Ascending aorta (tissue), 2 donors: ENCODE measurements around the gene MST1. TPM values are rescaled to one million over a fixed set of nuclear protein-coding genes. Genes with fewer than 3 reads are reported as not detected.

Source experiments
- DNase-seq, 2 donors: peaks; one replicate each; pipeline ENCODE4 v3.0.0-alpha.2; 2019; ENCODE audit warnings: low spot score in 2 of 2
- H3K27ac ChIP-seq, 2 donors: fragments of 200-600 bp; sonication (generic); one replicate each; pipeline ENCODE4 v1.5.1; 2016 to 2017; ENCODE audit warnings: mild to moderate bottlenecking in 1 of 2
- H3K27me3 ChIP-seq: fragments of 200-600 bp; sonication (generic); one replicate; pipeline ENCODE4 v1.5.1; 2017
- H3K36me3 ChIP-seq, 2 donors: fragments of 200-600 bp; sonication (generic); one replicate each; pipeline ENCODE4 v1.5.1; 2016
- H3K4me1 ChIP-seq, 2 donors: fragments of 200-600 bp; sonication (generic); one replicate each; pipeline ENCODE4 v1.5.1; 2016 to 2017; ENCODE audit warnings: mild to moderate bottlenecking in 1 of 2
- H3K4me3 ChIP-seq, 2 donors: fragments of 200-600 bp; sonication (generic); one replicate each; pipeline ENCODE4 v1.5.1; 2016 to 2017; ENCODE audit warnings: mild to moderate bottlenecking in 1 of 2
- H3K9me3 ChIP-seq, 2 donors: fragments of 200-600 bp; sonication (generic); one replicate each; pipeline ENCODE4 v1.5.1; 2016
- intact Hi-C: fragments of 100-400 bp; cut with DNase I; formaldehyde crosslinking; loops from one replicate; pipeline ENCODE4 v1.15.1; 2023
- total RNA-seq: library from RNA; depleted of rRNA; stranded (reverse); fragments of >200 nt; gene quantifications from one replicate; pipeline ENCODE4 v1.1.0, GENCODE V29; 2016
- TF ChIP-seq, protein P1 (sequence below), 3 experiments: fragments of 200-600 bp in 2 of 3; fragments of 450-650 bp in 1 of 3; sonication (generic) in 2 of 3; IDR thresholded peaks; one replicate each; pipeline ENCODE4 v1.5.1; 2016 to 2019; ENCODE audit warnings: antibody characterized with exemption in 3 of 3, mild to moderate bottlenecking in 1 of 3, moderate library complexity in 1 of 3

MST1 gene
- total RNA-seq, 1 donor from 2014 or later = 12.6 TPM

DNA sequence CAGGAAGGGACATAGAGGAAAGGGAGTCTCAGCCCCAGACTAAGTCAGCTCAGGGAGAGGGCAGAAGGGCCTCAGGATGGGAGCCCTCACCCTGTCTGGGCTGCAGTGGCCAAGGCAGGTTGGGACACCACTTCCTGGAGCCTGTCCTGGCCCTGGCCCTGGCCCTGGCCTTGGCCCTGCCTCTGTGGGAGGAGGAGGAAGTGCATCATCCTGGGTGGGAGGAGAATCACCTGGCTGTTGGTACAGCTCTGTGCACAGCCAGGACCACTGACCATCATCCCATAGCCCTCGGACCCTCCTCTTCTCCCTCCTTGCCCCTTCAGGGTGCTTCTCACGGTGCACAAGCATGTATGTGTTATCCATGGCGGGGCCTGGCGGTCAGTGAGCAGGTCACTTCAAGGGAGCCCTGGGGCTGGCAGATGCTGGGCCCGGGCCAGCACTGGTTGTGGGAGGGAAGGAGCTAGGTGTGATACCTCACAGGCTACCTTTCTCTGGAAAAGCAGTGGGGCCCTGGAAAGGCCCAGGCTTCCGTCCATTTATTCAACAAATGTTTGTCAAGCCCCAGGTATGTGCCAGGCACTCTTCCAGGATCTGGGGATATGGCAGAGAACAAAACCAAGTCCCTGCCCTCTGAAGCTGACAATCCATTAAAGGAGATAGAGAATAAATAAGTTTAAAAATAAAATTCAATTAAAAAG, 23.3 kb downstream of the MST1 start:
- Histone ChIP-seq H3K27me3 (no peaks in the 10 kb centered on the region), H3K4me1 (no peaks in the 10 kb centered on the region), H3K9me3 (no peaks in the 10 kb centered on the region), H3K4me3 (no peak overlapping the region), H3K27ac (no peak overlapping the region), H3K36me3 (no peaks in the 10 kb centered on the region)
- intact Hi-C loops = no loop called here
- TF ChIP-seq, protein P1, sequence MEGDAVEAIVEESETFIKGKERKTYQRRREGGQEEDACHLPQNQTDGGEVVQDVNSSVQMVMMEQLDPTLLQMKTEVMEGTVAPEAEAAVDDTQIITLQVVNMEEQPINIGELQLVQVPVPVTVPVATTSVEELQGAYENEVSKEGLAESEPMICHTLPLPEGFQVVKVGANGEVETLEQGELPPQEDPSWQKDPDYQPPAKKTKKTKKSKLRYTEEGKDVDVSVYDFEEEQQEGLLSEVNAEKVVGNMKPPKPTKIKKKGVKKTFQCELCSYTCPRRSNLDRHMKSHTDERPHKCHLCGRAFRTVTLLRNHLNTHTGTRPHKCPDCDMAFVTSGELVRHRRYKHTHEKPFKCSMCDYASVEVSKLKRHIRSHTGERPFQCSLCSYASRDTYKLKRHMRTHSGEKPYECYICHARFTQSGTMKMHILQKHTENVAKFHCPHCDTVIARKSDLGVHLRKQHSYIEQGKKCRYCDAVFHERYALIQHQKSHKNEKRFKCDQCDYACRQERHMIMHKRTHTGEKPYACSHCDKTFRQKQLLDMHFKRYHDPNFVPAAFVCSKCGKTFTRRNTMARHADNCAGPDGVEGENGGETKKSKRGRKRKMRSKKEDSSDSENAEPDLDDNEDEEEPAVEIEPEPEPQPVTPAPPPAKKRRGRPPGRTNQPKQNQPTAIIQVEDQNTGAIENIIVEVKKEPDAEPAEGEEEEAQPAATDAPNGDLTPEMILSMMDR (IDR thresholded peaks at IDR 0.05) = no peak
- no peak for DNase-seq

DNA sequence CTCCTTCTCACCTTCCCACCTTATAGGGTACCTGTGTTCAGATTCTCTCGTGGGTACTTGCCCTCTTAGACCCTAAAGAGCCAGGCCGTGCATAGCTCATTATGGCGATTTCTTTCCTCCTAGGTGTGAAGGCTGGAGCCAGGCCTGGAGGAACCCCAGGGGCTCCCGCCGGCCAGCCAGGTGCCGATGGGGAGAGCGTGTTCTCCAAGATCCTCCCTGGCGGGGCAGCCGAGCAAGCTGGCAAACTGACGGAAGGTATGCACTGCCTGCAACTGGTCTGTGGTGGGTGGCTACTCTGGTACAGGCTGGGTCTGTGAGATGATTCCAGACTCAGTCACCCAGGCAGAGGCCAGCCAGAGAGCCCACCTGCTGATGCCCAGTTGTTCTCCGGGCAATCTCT, 25.0 kb downstream of the MST1 start:
- Histone ChIP-seq H3K9me3 (no peaks in the 10 kb centered on the region), H3K36me3 (no peaks in the 10 kb centered on the region), H3K27me3 (no peaks in the 10 kb centered on the region), H3K4me1 (no peaks in the 10 kb centered on the region), H3K4me3 (no peak overlapping the region), H3K27ac (no peak overlapping the region)
- TF ChIP-seq, protein P1 (IDR thresholded peaks at IDR 0.05) = no peak
- no peak for DNase-seq
- intact Hi-C loops = no loop called here

DNA sequence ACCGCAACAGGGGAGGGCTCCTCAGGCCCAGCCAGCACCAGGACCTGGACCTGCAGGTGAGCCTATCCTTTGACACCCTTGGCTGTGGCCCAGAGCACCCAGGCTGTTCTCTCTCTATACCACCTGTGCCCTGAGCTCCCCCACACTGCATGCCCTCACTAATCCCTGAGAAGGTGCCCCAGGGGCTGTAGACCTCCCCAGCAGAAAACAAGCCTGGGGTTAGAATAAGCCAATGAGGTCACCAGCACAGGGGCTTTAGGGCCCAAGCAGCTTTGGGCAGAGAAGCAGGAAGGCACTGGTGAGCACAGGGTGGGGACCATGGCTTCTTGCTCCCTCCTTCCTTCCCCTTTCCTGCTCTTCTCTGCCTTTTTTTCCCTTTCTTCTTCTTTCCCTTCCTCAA, 25.4 kb downstream of the MST1 start:
- no peak overlapping the region for H3K4me3 ChIP-seq
- H3K27ac ChIP-seq = no peak overlapping the region
- DNase-seq = no peak
- no peaks in the 10 kb centered on the region for H3K9me3 ChIP-seq
- H3K36me3 ChIP-seq = no peaks in the 10 kb centered on the region
- intact Hi-C loops = no loop called here
- H3K4me1 ChIP-seq = no peaks in the 10 kb centered on the region
- TF ChIP-seq, protein P1 (IDR thresholded peaks at IDR 0.05) = no peak
- H3K27me3 ChIP-seq = no peaks in the 10 kb centered on the region

DNA sequence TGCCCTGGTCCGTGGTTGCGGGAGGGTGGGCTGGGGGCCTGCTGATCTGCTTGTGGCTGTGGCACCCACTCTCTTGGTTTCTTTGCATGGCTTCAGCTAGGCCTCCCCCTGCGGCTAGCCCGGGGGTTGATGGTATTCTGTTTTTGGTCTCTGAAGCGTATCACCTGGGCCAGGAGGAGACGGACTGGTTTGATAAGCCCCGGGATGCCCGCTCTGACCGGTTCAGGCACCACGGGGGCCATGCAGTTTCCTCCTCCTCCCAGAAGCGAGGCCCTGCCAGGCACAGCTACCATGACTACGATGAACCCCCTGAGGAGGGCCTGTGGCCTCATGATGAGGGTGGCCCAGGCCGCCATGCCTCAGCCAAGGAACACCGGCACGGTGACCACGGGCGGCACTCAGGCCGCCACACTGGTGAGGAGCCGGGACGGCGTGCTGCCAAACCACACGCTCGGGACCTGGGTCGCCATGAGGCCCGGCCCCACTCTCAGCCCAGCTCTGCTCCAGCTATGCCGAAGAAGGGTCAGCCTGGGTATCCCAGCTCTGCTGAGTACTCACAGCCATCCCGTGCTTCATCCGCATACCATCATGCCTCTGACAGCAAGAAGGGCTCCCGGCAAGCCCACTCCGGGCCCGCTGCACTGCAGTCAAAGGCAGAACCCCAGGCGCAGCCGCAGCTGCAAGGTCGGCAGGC, 26.4 kb downstream of the MST1 start:
- H3K9me3 ChIP-seq = no peaks in the 10 kb centered on the region

DNA sequence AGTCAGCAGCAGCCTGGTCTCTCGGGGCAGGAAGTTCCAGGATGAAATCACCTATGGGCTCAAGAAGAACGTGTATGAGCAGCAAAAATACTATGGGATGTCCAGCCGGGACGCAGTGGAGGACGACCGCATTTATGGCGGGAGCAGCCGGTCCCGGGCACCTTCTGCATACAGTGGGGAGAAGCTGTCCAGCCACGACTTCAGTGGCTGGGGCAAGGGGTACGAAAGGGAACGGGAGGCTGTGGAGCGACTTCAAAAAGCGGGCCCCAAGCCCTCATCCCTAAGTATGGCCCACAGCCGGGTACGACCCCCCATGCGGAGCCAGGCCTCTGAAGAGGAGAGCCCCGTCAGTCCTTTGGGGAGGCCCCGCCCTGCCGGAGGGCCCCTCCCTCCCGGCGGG, 27.3 kb downstream of the MST1 start:
- TF ChIP-seq, protein P1 (IDR thresholded peaks at IDR 0.05) = no peak
- no peaks in the 10 kb centered on the region for H3K9me3 ChIP-seq
- no peak for DNase-seq
- no peak overlapping the region for H3K4me3 ChIP-seq
- no peak overlapping the region for H3K27ac ChIP-seq
- no peaks in the 10 kb centered on the region for H3K27me3 ChIP-seq
- H3K36me3 ChIP-seq = no peaks in the 10 kb centered on the region
- intact Hi-C loops = no loop called here
- H3K4me1 ChIP-seq = no peaks in the 10 kb centered on the region

More for the DNA sequence above, 26.4 kb downstream of the MST1 start:
- no peak overlapping the region for H3K4me3 ChIP-seq
- intact Hi-C loops = no loop called here
- no peak overlapping the region for H3K27ac ChIP-seq
- no peaks in the 10 kb centered on the region for H3K4me1 ChIP-seq
- no peaks in the 10 kb centered on the region for H3K27me3 ChIP-seq
- H3K36me3 ChIP-seq = no peaks in the 10 kb centered on the region
- DNase-seq = no peak
- TF ChIP-seq, protein P1 (IDR thresholded peaks at IDR 0.05) = no peak
